Retina (tissue), 1 donor: ENCODE results near the gene NDUFAF8.

Experiments used
- DNase-seq: peaks from one replicate; pipeline ENCODE4 v3.0.0-alpha.2; 2016

Gene NDUFAF8

GRCh38 chr17:81200695-81201580 is 38.2 kb upstream of the NDUFAF8 start:
- peak; percentile 42 for DNase-seq

GRCh38 chr17:81202318-81202717 is 36.8 kb upstream of the NDUFAF8 start:
- no peak for DNase-seq

GRCh38 chr17:81203136-81203535 is 36.0 kb upstream of the NDUFAF8 start:
- no peak for DNase-seq

- no peak for DNase-seq
Measured at GRCh38 chr17:81204578-81204977, 34.5 kb upstream of the NDUFAF8 start.

GRCh38 chr17:81206166-81206565 is 33.0 kb upstream of the NDUFAF8 start:
- no peak for DNase-seq

GRCh38 chr17:81206657-81207056 is 32.5 kb upstream of the NDUFAF8 start:
- DNase-seq = no peak

GRCh38 chr17:81207610-81208581 is 31.2 kb upstream of the NDUFAF8 start:
- no peak for DNase-seq

- DNase-seq = no peak
Measured at GRCh38 chr17:81208651-81209050, 30.5 kb upstream of the NDUFAF8 start.

- no peak for DNase-seq
Measured at GRCh38 chr17:81209141-81209540, 30.0 kb upstream of the NDUFAF8 start.

- no peak for DNase-seq
Measured at GRCh38 chr17:81210466-81210865, 28.7 kb upstream of the NDUFAF8 start.

GRCh38 chr17:81210868-81211267 is 28.2 kb upstream of the NDUFAF8 start:
- no peak for DNase-seq

- no peak for DNase-seq
Measured at GRCh38 chr17:81212365-81212764, 26.8 kb upstream of the NDUFAF8 start.

GRCh38 chr17:81213978-81214377 is 25.1 kb upstream of the NDUFAF8 start:
- no peak for DNase-seq

GRCh38 chr17:81217491-81217890 is 21.6 kb upstream of the NDUFAF8 start:
- no peak for DNase-seq

- DNase-seq = no peak
Measured at GRCh38 chr17:81218459-81218858, 20.7 kb upstream of the NDUFAF8 start.

- no peak for DNase-seq
Measured at GRCh38 chr17:81218991-81219390, 20.1 kb upstream of the NDUFAF8 start.

- DNase-seq = no peak
Measured at GRCh38 chr17:81219476-81220180, 19.5 kb upstream of the NDUFAF8 start.

- DNase-seq = no peak
Measured at GRCh38 chr17:81221371-81221841, 17.7 kb upstream of the NDUFAF8 start.

GRCh38 chr17:81221842-81222619 is 17.1 kb upstream of the NDUFAF8 start:
- peak; percentile 42 for DNase-seq

- no peak for DNase-seq
Measured at GRCh38 chr17:81222620-81222905, 16.6 kb upstream of the NDUFAF8 start.

GRCh38 chr17:81222906-81223761 is 16.0 kb upstream of the NDUFAF8 start, which contains the start of gene CEP131:
TSS of gene CEP131 (minus strand) at chr17:81222965. CDS start at chr17:81220056, 2,909 bp downstream.
- peak; percentile 96 for DNase-seq
